ENCODE results near the gene ANXA5.

GRCh38 chr4:121668368-121669162 is 28.2 kb downstream of the ANXA5 start:
- TF ChIP-seq CTCF (conservative IDR thresholded peaks at IDR 0.05; ENCODE audit: low read depth, low read length) (no peak), EZH2 (IDR thresholded peaks at IDR 0.05; ENCODE audit: low read length, unreplicated experiment) (no peak)

Measured in PC-3 (cell line).